Measurements from ENCODE around the gene NXPH2. TPM values are rescaled to one million over a fixed set of nuclear protein-coding genes. Genes with fewer than 3 reads are reported as not detected.

NXPH2 gene
- total RNA-seq, 1 experiment from 2014 or later: 1.8 TPM

GRCh38 chr2:138677221-138677620 lies 103.0 kb downstream of the NXPH2 start:
- no peaks in the 10 kb centered on the region for H3K79me2 ChIP-seq (ENCODE audit: insufficient read depth, low read length)
- no peak overlapping the region for H3K9ac ChIP-seq (ENCODE audit: extremely low read depth, insufficient read length, low read length)
- Mint-ChIP-seq H3K9me3 (no peaks in the 10 kb centered on the region), H3K4me3 (no peak overlapping the region), H3K27me3 (ENCODE audit: low read depth) (no peaks in the 10 kb centered on the region), H3K4me1 (peaks cover 10 to 20% of the 10 kb centered on the region in 2 experiments), H3K27ac (no peak overlapping the region), H3K36me3 (ENCODE audit: insufficient read depth in 1 of 3, low read depth in 3 of 3) (no peaks in the 10 kb centered on the region)
- H3K23ac ChIP-seq (ENCODE audit: insufficient read length, low read depth, low read length): no peak overlapping the region
- no peak overlapping the region for H2BK20ac ChIP-seq (ENCODE audit: low read depth, low read length, poor library complexity, severe bottlenecking)
- no peak overlapping the region for H4K8ac ChIP-seq (replicated peaks; ENCODE audit: insufficient read length, low read depth, low read length)
- no peak overlapping the region for H2AFZ ChIP-seq (ENCODE audit: low read length)
- H3K23me2 ChIP-seq (ENCODE audit: insufficient read length, low read depth, low read length, poor library complexity, severe bottlenecking): no peaks in the 10 kb centered on the region
- H4K20me1 ChIP-seq (ENCODE audit: control insufficient read depth, insufficient read depth, insufficient read length): no peaks in the 10 kb centered on the region
- TF ChIP-seq CTCF (conservative IDR thresholded peaks at IDR 0.05): no peak
- no peaks in the 10 kb centered on the region for H3K79me1 ChIP-seq (ENCODE audit: insufficient read depth, low read depth, low read length, poor library complexity, severe bottlenecking)
- no peak overlapping the region for H3K27ac ChIP-seq (ENCODE audit: insufficient read length, low read depth, low read length)
- H3T11ph ChIP-seq (ENCODE audit: low read length): no peak overlapping the region
- no peak overlapping the region for H3K18ac ChIP-seq (ENCODE audit: insufficient read length, low read depth, low read length)
- no peak overlapping the region for H3K14ac ChIP-seq (ENCODE audit: insufficient read depth, low read length)
- H3K4me2 ChIP-seq (ENCODE audit: insufficient read depth, insufficient read length, low read length): no peak overlapping the region
- H4K5ac ChIP-seq (ENCODE audit: insufficient read length, low read depth, low read length): no peak overlapping the region
- no peak overlapping the region for H2BK12ac ChIP-seq (ENCODE audit: insufficient read length, low read depth, low read length)
- H3K56ac ChIP-seq (ENCODE audit: insufficient read length, low read depth, low read length): no peak overlapping the region
- H2BK5ac ChIP-seq (ENCODE audit: insufficient read length, low read length): no peak overlapping the region
- no peaks in the 10 kb centered on the region for H3K27me3 ChIP-seq (ENCODE audit: insufficient read depth, low read length)
- no peak overlapping the region for H2BK15ac ChIP-seq (ENCODE audit: low read depth, low read length)
- H4K91ac ChIP-seq (ENCODE audit: insufficient read length, low read depth, low read length): no peak overlapping the region
- H2AK5ac ChIP-seq (ENCODE audit: insufficient read length, low read length): no peak overlapping the region
- DNase-seq: no peak
- no CpG with 5 or more reads among the region's 1 CpG for WGBS (ENCODE audit: extremely low coverage, insufficient read length, low lambda C conversion rate)
- no peak overlapping the region for H2BK120ac ChIP-seq (ENCODE audit: low read depth, low read length, poor library complexity, severe bottlenecking)
- H3K9me3 ChIP-seq (ENCODE audit: control insufficient read depth, low read depth, low read length): no peaks in the 10 kb centered on the region
- no peak overlapping the region for H3K4ac ChIP-seq (ENCODE audit: low read depth, low read length)
- H3K4me1 ChIP-seq (ENCODE audit: insufficient read depth, low read length): no peaks in the 10 kb centered on the region; the same call in 1 of the 2 replicates
